Testis (tissue), 2 donors: Measurements from ENCODE around the gene OR4A16.

ENCODE experiments used
- POLR2A ChIP-seq: fragments of 450-650 bp; IDR thresholded peaks from one replicate; pipeline ENCODE4 v1.6.1; 2017; ENCODE audit warnings: antibody characterized with exemption, mild to moderate bottlenecking, moderate library complexity
- TF ChIP-seq, protein P1 (sequence below), 3 experiments: fragments of 450-650 bp in 2 of 3; fragments of 200-600 bp in 1 of 3; sonication (generic) in 1 of 3; IDR thresholded peaks; one replicate each; pipeline ENCODE4 v1.5.1; 2016 to 2019; ENCODE audit warnings: antibody characterized with exemption in 3 of 3, mild to moderate bottlenecking in 2 of 3, moderate library complexity in 1 of 3

GRCh38 chr11:55324500-55324899, 18.5 kb upstream of the OR4A16 start:
- TF ChIP-seq, protein P1, sequence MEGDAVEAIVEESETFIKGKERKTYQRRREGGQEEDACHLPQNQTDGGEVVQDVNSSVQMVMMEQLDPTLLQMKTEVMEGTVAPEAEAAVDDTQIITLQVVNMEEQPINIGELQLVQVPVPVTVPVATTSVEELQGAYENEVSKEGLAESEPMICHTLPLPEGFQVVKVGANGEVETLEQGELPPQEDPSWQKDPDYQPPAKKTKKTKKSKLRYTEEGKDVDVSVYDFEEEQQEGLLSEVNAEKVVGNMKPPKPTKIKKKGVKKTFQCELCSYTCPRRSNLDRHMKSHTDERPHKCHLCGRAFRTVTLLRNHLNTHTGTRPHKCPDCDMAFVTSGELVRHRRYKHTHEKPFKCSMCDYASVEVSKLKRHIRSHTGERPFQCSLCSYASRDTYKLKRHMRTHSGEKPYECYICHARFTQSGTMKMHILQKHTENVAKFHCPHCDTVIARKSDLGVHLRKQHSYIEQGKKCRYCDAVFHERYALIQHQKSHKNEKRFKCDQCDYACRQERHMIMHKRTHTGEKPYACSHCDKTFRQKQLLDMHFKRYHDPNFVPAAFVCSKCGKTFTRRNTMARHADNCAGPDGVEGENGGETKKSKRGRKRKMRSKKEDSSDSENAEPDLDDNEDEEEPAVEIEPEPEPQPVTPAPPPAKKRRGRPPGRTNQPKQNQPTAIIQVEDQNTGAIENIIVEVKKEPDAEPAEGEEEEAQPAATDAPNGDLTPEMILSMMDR (IDR thresholded peaks at IDR 0.05): no peak
- TF ChIP-seq POLR2A: no peak
